WTC11 (cell line): ENCODE results near the gene IPPK.

Source experiments
- MLX ChIP-seq: sonication (generic); formaldehyde crosslinking; IDR thresholded peaks from 2 replicates; pipeline ENCODE4 v1.8.1; 2023; ENCODE audit warnings: mild to moderate bottlenecking, missing genetic modification reagents, moderate library complexity
- TF ChIP-seq, protein P1 (sequence below): sonication (generic); formaldehyde crosslinking; conservative IDR thresholded peaks from 2 replicates; pipeline ENCODE4 v1.8.1; 2022; ENCODE audit warnings: mild to moderate bottlenecking, missing genetic modification reagents

GRCh38 chr9:92614763-92615461, 55.0 kb downstream of the IPPK start:
- TF ChIP-seq, protein P1, sequence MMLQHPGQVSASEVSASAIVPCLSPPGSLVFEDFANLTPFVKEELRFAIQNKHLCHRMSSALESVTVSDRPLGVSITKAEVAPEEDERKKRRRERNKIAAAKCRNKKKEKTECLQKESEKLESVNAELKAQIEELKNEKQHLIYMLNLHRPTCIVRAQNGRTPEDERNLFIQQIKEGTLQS (CRISPR knock-in tag): no peak
- no peak for TF ChIP-seq MLX (CRISPR knock-in tag)
